LNCAP (cell line): ENCODE results near the gene NEDD4.

Source experiments
- TF ChIP-seq, protein P1 (sequence below): fragments of 450-650 bp; IDR thresholded peaks from 2 replicates; pipeline ENCODE4 v1.5.1; 2017; ENCODE audit warnings: mild to moderate bottlenecking

The NEDD4 gene

DNA sequence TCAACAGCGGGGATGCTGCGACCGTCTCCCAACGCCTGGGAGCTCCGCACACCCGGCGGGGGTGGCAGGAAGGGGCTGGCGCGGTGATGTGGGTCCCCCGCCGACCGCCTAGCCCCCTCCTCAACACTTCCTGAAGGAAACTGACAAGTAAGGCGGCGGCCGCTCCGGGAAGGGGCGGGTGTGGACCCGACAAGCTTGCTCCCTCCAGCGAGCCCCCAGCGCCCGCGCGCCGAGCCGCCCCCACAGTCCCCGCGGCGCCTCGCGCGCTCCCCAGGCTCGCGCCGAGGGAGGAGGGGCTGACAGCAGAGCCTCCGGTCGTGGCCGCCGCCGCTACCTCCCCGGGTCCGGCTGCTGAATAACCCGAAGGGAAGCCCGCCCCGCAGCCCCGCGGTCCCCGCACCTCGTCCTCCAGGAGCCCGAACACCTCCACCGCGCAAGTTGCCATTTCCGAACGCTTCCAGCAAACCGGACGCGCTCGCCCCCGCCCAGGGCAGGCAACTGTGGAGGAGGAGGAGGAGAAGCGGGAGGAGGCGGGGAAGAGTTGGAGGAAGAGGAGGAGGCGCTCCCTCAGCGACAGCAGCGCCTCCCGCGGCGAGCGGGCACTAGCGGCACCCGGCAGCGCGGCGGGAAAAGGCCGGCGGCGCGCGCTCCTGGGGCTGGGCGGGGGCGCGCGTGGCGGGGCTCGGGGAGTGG lies at the start of gene NEDD4:
NEDD4 (minus strand) TSS at position 502 of the 693 bp plus-strand sequence; CDS start at position 445, 57 bp downstream.
- TF ChIP-seq, protein P1, sequence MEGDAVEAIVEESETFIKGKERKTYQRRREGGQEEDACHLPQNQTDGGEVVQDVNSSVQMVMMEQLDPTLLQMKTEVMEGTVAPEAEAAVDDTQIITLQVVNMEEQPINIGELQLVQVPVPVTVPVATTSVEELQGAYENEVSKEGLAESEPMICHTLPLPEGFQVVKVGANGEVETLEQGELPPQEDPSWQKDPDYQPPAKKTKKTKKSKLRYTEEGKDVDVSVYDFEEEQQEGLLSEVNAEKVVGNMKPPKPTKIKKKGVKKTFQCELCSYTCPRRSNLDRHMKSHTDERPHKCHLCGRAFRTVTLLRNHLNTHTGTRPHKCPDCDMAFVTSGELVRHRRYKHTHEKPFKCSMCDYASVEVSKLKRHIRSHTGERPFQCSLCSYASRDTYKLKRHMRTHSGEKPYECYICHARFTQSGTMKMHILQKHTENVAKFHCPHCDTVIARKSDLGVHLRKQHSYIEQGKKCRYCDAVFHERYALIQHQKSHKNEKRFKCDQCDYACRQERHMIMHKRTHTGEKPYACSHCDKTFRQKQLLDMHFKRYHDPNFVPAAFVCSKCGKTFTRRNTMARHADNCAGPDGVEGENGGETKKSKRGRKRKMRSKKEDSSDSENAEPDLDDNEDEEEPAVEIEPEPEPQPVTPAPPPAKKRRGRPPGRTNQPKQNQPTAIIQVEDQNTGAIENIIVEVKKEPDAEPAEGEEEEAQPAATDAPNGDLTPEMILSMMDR = peak; percentile 65

DNA sequence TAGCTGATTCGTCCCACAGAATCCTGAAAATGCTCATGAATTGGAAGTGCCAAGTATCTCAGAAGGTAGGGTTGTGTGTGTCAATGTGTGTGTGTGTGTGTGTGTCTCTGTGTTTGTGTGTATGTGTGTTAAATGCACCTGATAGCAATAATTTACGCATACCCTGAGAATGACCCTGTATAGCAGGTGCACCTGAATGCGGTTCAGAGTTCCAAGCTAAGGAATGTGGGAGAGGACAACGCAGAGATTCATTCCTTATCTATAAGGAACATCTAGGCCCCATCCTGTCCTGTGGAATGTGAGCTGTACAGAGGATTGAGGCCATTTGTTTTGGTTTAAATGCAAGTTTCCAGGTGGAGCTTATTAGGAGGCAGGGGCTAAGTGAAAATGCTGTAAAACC lies 49.1 kb upstream of the NEDD4 start:
- TF ChIP-seq, protein P1 = no peak

DNA sequence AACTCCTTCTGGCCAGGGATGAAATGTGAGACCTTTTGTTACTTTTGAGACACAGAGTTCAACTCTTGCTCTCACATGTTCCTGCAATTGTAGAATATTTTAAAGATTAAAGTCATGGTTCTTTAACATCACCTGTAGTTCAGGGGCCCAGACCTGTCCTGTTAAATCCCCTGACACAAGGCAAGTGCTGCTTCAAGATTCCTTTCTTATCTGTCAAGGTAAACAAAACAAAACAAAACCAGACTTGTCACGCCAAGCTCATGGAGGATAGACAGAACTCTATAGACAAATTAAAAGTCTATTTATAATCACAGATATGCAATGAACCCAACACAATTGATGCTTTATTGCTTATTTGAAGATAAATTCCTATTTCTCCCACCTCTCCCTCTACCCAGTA lies 48.6 kb upstream of the NEDD4 start:
- TF ChIP-seq, protein P1 = no peak

DNA sequence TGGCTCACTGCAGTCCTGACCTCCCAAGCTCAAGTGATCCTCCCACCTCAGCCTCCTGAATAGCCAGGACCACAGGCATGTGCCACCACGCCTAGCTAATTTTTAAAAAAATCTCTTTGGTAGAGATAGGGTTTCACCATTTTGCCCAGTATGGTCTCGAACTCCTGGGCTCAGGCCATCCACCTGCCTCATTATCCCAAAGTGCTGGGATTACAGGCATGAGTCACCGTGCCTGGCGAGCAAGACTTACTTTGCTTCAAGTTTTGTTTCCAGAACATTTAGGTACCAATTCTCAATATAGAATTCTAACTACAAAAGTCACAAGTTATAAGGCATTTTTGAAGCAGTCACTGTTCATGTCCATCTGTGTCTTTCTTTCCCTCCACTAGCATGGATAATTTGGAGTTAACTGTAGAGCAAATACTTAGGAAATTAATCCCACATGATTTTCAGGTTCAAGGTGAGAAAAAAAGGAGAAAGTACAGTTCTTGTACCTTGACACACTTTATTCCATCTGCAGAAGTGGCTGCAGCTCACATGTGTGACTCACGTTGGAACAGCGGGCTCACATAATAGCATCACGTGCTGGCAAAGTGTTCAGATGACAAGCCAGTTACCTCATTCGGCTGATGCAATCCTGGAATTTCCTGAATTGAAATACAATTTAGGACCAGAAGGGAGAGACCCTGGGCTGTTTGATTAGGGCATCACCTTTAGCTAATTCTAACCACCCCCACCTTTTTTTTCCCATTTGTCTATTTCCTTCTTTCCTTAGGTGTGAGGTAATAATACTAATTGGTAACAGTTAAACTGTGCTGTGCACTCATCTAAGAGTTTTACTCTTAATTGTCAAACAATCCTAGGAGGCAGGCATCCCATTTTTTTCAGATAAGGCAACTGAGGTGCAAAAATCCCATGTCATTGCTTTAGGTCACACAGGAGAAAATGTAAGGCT lies 46.9 kb upstream of the NEDD4 start:
- TF ChIP-seq, protein P1 = no peak

DNA sequence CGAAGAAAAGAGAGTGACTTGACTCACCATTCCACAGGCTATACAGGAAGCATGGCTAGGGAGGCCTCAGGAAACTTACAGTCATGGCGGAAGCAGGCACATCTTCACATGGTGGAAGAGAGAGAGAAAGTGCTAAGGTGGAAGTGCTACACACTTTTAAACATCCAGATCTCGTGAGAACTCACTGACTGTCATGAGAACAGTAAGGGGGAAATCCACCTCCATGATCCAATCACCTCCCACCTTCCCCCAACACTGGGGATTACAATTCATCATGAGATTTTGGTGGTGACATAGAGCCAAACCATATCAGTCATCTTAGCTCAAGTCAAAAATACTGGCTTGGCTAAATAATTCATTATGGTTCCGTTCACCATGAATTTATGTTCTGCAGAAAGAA lies 45.3 kb upstream of the NEDD4 start:
- TF ChIP-seq, protein P1 = no peak

DNA sequence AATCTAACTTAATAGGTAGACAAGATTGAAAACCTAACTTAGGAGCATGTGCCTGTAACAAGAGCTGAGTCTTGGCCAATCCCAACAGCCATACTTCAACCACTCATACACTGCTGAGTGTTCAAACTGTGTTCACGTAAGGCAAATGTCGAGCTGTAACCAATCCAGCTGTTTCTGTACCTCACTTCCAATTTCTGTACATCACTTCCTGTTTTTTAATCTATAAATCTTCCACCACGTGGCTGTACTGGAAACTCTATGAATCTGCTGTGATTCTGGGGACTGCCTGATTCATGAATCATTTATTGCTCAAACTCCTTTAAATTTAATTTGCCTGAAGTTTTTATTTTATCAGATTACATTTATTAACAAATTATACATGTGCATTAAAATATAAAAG lies 44.6 kb upstream of the NEDD4 start:
- TF ChIP-seq, protein P1 = no peak

DNA sequence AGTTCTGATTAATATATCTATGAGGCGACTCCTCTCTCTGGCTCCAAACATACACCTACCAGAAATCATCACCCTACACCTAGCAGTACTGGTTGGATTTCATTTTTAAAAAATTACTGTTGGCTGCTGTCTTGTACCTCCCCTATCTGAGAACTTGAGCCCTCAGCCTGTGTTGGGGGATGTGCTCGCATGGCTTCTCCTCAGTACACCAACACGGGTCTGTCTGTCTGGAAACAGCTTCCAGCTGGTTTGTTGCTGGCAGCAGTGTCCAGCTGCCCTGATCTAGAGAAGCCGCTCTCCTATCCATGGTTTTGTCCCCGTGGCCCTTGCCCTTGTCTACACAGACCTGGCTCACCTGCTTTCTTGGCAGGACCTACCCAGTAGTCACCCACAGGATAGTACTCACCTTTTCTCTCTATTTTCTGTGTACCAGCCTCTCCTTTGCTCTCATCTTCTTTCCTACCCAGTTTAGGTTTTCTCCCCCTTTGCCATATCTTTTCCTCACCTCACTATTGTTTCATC lies 43.2 kb upstream of the NEDD4 start:
- TF ChIP-seq, protein P1 = no peak
